ENCODE data around the gene LMOD2.

DNA sequence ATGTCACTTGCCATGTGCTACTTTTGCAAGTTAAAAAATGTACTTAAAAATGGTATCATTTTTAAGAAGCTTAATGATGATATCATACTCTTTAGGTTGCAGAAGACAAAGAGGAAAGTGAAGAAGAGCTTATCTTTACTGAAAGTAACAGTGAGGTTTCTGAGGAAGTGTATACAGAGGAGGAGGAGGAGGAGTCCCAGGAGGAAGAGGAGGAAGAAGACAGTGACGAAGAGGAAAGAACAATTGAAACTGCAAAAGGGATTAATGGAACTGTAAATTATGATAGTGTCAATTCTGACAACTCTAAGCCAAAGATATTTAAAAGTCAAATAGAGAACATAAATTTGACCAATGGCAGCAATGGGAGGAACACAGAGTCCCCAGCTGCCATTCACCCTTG lies 6.1 kb downstream of the LMOD2 start:
- TF ChIP-seq CTCF (IDR thresholded peaks at IDR 0.05; ENCODE audit: low read depth, low read length, poor library complexity, severe bottlenecking) (no peak), EZH2phosphoT487 (IDR thresholded peaks at IDR 0.05; ENCODE audit: borderline replicate concordance, low read length) (no peak)

All from DOHH2 (cell line).